GM12878 (cell line): ENCODE results near the gene KCNB1. TPM values are rescaled to one million over a fixed set of nuclear protein-coding genes. Genes with fewer than 3 reads are reported as not detected.

ENCODE experiments used
- ATAC-seq: fragments of 200-7000 bp; cut with Tn5 transposase; 3 replicates; pipeline ENCODE4 v1.9.1; 2020; ENCODE audit warnings: mild to moderate bottlenecking, moderate library complexity
- BruUV-seq: library from RNA; stranded (reverse); fragments of 400-500 nt; replicated peaks from 2 replicates; lab custom pipeline; 2021; lab: Mats Ljungman, UMichigan
- CTCF ChIA-PET: fragments of 300-600 bp; sonication (Branson Sonifier 250); formaldehyde crosslinking; extraction: SDS; loops from one replicate; lab custom pipeline; 2021; ENCODE audit warnings: inconsistent platforms; lab: Yijun Ruan, JAX
- POLR2A ChIA-PET: fragments of 350-600 bp; formaldehyde crosslinking; extraction: SDS; loops from one replicate; lab custom pipeline; 2021; ENCODE audit warnings: inconsistent platforms; lab: Charles Lee
- RAD21 ChIA-PET: fragments of 300-600 bp; sonication (Branson Sonifier 250); formaldehyde crosslinking; loops from one replicate; lab custom pipeline; 2023; ENCODE audit warnings: antibody characterized with exemption; ENCODE audit not compliant: unreplicated experiment; lab: Charles Lee
- SMC1A ChIA-PET: fragments of 300-600 bp; sonication (Branson Sonifier 250); formaldehyde crosslinking; loops from one replicate; lab custom pipeline; 2023; ENCODE audit not compliant: unreplicated experiment, uncharacterized antibody; lab: Charles Lee
- DNase-seq: peaks from one replicate; pipeline ENCODE4 v3.0.0-alpha.2; 2011; ENCODE audit warnings: low read depth, low spot score
- FAIRE-seq: peaks from 3 replicates; lab custom pipeline; 2011; peaks lifted over from hg19 to GRCh38; lab: Jason Lieb, UNC
- H2AFZ ChIP-seq: 2 replicates; pipeline ENCODE4 v1.6.0; 2011; ENCODE audit warnings: low read depth, low read length, control low read depth; ENCODE audit not compliant: control insufficient read depth
- H3K27ac ChIP-seq: 2 replicates; pipeline ENCODE4 v1.5.1; 2011; ENCODE audit warnings: control low read depth; ENCODE audit not compliant: control insufficient read depth, insufficient read depth
- H3K27me3 ChIP-seq, 2 experiments: replicated peaks in 1 of 2; 2 replicates each; pipeline versions ENCODE4 v1.6.0 to v1.6.1; 2011; ENCODE audit warnings: low read length in 1 of 2; ENCODE audit not compliant: control insufficient read depth in 2 of 2, insufficient read depth in 2 of 2
- H3K36me3 ChIP-seq, 2 experiments: 2 replicates each; pipeline ENCODE4 v1.5.1; 2011; ENCODE audit warnings: low read length in 1 of 2; ENCODE audit not compliant: control insufficient read depth in 2 of 2, insufficient read depth in 2 of 2
- H3K4me1 ChIP-seq: 2 replicates; pipeline ENCODE4 v1.6.1; 2011; ENCODE audit warnings: mild to moderate bottlenecking, low read length, moderate library complexity, mixed read lengths; ENCODE audit not compliant: control insufficient read depth, insufficient read depth
- H3K4me2 ChIP-seq: 2 replicates; pipeline ENCODE4 v1.6.0; 2011; ENCODE audit warnings: control low read depth; ENCODE audit not compliant: control insufficient read depth, insufficient read depth
- H3K4me3 ChIP-seq: fragments of 200-600 bp; sonication (generic); 2 replicates; pipeline ENCODE4 v1.5.1; 2016
- H3K79me2 ChIP-seq: 2 replicates; pipeline ENCODE4 v1.6.0; 2011; ENCODE audit warnings: low read length; ENCODE audit not compliant: control insufficient read depth, insufficient read depth
- H3K9ac ChIP-seq: 2 replicates; pipeline ENCODE4 v1.8.0; 2011; ENCODE audit warnings: low read length, control low read depth, mixed read lengths; ENCODE audit not compliant: control insufficient read depth, insufficient read depth
- H3K9me3 ChIP-seq: replicated peaks from 3 replicates; pipeline ENCODE4 v1.5.1; 2011; ENCODE audit warnings: mild to moderate bottlenecking, low read length; ENCODE audit not compliant: control insufficient read depth, insufficient read depth
- H4K20me1 ChIP-seq: 2 replicates; pipeline ENCODE4 v1.6.0; 2011; ENCODE audit not compliant: control insufficient read depth, insufficient read depth
- BRCA1 ChIP-seq: IDR thresholded peaks from 2 replicates; pipeline ENCODE4 v1.6.1; 2011; ENCODE audit warnings: low read depth, low read length, improper control_type of control experiment
- CEBPB ChIP-seq, 2 experiments: fragments of 150-350 bp in 1 of 2; IDR thresholded peaks; 2 replicates each; pipeline ENCODE4 v1.6.1; 2012 to 2014; ENCODE audit warnings: low read depth in 2 of 2, low read length in 2 of 2, borderline replicate concordance in 1 of 2, inconsistent platforms in 1 of 2
- IKZF1 ChIP-seq: fragments of 450-650 bp; conservative IDR thresholded peaks from 2 replicates; pipeline ENCODE4 v1.6.1; 2017; ENCODE audit warnings: antibody characterized with exemption, mild to moderate bottlenecking
- MEF2B ChIP-seq: fragments of 450-650 bp; IDR thresholded peaks from 2 replicates; pipeline ENCODE4 v1.6.1; 2018; ENCODE audit warnings: mild to moderate bottlenecking, moderate library complexity; ENCODE audit not compliant: partially characterized antibody, poor library complexity, severe bottlenecking
- NR2F1 ChIP-seq: fragments of 450-650 bp; conservative IDR thresholded peaks from 2 replicates; pipeline ENCODE4 v1.6.1; 2017; ENCODE audit warnings: mild to moderate bottlenecking
- RELB ChIP-seq: fragments of 450-650 bp; IDR thresholded peaks from 2 replicates; pipeline ENCODE4 v1.6.1; 2017; ENCODE audit warnings: low read depth, mild to moderate bottlenecking, moderate library complexity
- SIX5 ChIP-seq: IDR thresholded peaks from 2 replicates; pipeline ENCODE4 v1.6.1; 2011; ENCODE audit warnings: mild to moderate bottlenecking, low read depth, low read length, moderate library complexity; ENCODE audit not compliant: severe bottlenecking
- STAT3 ChIP-seq: IDR thresholded peaks from 2 replicates; pipeline ENCODE4 v1.6.1; 2011; ENCODE audit warnings: low read depth, low read length, improper control_type of control experiment
- ZBED1 ChIP-seq: IDR thresholded peaks from 2 replicates; pipeline ENCODE4 v1.6.1; 2016; ENCODE audit warnings: borderline replicate concordance
- WGBS: methylation state at CpG from one replicate; pipeline ENCODE4 v1.1.6; 2016; ENCODE audit warnings: low lambda C conversion rate; ENCODE audit not compliant: insufficient replicate concordance, insufficient coverage; ENCODE audit errors: missing lambda C conversion rate; 5-methylcytosine and 5-hydroxymethylcytosine counted together
- in situ Hi-C: fragments of 300-500 bp; cut with MboI; formaldehyde crosslinking; loops from 9 replicates; pipeline ENCODE4 v1.14.3; 2018; ENCODE audit warnings: mixed read lengths
- intact Hi-C: fragments of 100-400 bp; cut with micrococcal nuclease; formaldehyde crosslinking; loops from one replicate; pipeline ENCODE4 v1.14.2; 2022; ENCODE audit not compliant: unreplicated experiment
- polyA plus RNA-seq, 11 experiments: library from polyadenylated mRNA; depleted of rRNA in 4 of 11; unstranded in 6 of 11; stranded (reverse) in 5 of 11; fragments of >200 nt; fragmentation: Nextera tagmentation in 4 of 11; fragmentation: Illumina TruSeq in 1 of 11; extraction: Ambion mirVana in 4 of 11; extraction: Trizol in 1 of 11; gene quantifications; 1 replicate in 1 of 11; 2 replicates in 10 of 11; pipeline versions ENCODE4 v1.2.1 to v1.2.3, GENCODE V29; 2011 to 2016; ENCODE audit warnings: inconsistent platforms in 2 of 11, missing spikeins in 2 of 11, low read depth in 1 of 11
- total RNA-seq, 4 experiments: library from RNA; depleted of rRNA in 3 of 4; stranded (reverse); fragments of >200 nt in 3 of 4; fragmentation: Illumina TruSeq in 1 of 4; extraction: Trizol in 1 of 4; gene quantifications; 2 replicates each; pipeline versions ENCODE4 v1.2.1 to v1.2.3, GENCODE V29; 2013 to 2021

Gene KCNB1
- total and polyA plus RNA-seq, 10 of the 15 experiments (the other 5 are each of a cell fraction or from before 2014, with no cell fraction given): 0.02 to 0.08 (median 0.03) TPM; not detected in 7

- Histone ChIP-seq H3K27ac (no peak overlapping the region), H2AFZ (no peak overlapping the region), H3K9me3 (no peaks in the 10 kb centered on the region), H3K4me1 (no peaks in the 10 kb centered on the region), H3K4me3 (no peak overlapping the region), H3K27me3 (peaks cover 0 to 2% of the 10 kb centered on the region in 2 experiments; a peak in 1 of 4 replicates), H3K9ac (no peak overlapping the region), H3K79me2 (no peaks in the 10 kb centered on the region), H3K4me2 (no peak overlapping the region), H3K36me3 (no peaks in the 10 kb centered on the region), H4K20me1 (no peaks in the 10 kb centered on the region)
- in situ Hi-C loops (no loop called here), intact Hi-C loops (no loop called here)
- RAD21 ChIA-PET: no interaction called here
- 42% methylated on average over 9 of the region's 9 CpGs for WGBS
- ATAC-seq: no peak
- POLR2A ChIA-PET: no interaction called here
- BruUV-seq: no TSS peak
- SMC1A ChIA-PET: no interaction called here
- no peak for DNase-seq
- CTCF ChIA-PET: interaction anchor here (2.6 kb wide), 1 partner anchor 19 kb away, joined by 5 read pairs; no protein-coding TSS in a partner anchor
- FAIRE-seq: no peak
- TF ChIP-seq STAT3: no peak
- no peak for TF ChIP-seq BRCA1
- TF ChIP-seq IKZF1: no peak
- no peak for TF ChIP-seq CEBPB (IDR thresholded peaks at IDR 0.05; ENCODE audit: borderline replicate concordance in 1 of 2, low read depth in 2 of 2, low read length in 2 of 2)
- no peak for TF ChIP-seq SIX5
- TF ChIP-seq RELB: no peak
- no peak for TF ChIP-seq NR2F1
- TF ChIP-seq MEF2B: no peak
- TF ChIP-seq ZBED1: no peak
These were observed 78.6 kb downstream of the KCNB1 start for GRCh38 chr20:49403911-49404310.
